ENCODE results near the gene HIGD2A.

HIGD2A gene

DNA sequence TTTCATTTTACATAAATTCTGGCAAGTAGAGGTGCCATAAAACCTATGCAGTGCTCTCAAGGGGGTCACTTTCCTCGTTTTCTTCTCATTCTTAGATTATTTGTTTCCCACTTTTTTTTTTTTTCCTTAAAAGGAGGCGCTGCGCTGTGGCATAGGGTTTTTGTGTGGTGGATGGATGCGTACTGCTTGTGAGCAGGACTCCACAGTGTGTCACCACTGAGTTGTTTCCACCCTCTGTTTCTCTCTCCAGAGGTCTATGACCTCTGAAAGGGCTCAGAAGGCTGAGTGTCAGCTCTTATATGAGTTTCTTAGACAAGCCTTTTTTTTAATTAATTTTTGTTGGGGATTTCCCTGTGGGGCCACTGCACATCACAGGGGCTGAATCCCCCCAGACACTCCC, 41.4 kb downstream of the HIGD2A start:
- TF ChIP-seq, protein P1, sequence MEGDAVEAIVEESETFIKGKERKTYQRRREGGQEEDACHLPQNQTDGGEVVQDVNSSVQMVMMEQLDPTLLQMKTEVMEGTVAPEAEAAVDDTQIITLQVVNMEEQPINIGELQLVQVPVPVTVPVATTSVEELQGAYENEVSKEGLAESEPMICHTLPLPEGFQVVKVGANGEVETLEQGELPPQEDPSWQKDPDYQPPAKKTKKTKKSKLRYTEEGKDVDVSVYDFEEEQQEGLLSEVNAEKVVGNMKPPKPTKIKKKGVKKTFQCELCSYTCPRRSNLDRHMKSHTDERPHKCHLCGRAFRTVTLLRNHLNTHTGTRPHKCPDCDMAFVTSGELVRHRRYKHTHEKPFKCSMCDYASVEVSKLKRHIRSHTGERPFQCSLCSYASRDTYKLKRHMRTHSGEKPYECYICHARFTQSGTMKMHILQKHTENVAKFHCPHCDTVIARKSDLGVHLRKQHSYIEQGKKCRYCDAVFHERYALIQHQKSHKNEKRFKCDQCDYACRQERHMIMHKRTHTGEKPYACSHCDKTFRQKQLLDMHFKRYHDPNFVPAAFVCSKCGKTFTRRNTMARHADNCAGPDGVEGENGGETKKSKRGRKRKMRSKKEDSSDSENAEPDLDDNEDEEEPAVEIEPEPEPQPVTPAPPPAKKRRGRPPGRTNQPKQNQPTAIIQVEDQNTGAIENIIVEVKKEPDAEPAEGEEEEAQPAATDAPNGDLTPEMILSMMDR (conservative IDR thresholded peaks at IDR 0.05) = no peak
- no peak for TF ChIP-seq ZFX (IDR thresholded peaks at IDR 0.05)
- H3K27ac ChIP-seq = no peak overlapping the region

GRCh38 chr5:176432707-176433106, 44.2 kb downstream of the HIGD2A start:
- TF ChIP-seq, protein P1 (conservative IDR thresholded peaks at IDR 0.05) = no peak
- no peak for TF ChIP-seq ZFX (IDR thresholded peaks at IDR 0.05)
- H3K27ac ChIP-seq = no peak overlapping the region

DNA sequence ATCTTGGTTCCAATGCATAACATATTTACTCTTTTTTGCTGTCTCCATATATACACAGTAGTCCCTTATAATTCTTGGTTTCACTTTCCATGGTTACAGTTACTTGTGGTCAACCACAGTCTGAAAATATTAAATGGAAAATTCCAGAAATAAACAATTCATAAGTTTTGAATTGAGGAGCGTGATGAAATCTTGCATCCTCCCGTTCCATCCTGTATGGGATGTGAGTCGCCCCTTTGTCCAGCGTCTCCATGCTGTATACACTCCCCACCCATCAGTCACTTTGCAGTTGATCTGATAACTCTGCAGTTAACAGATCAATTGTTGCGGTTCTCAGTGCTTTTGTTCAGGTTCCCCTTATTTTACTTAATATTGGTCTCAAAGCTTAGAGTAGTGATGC, 48.1 kb downstream of the HIGD2A start:
- no peak overlapping the region for H3K27ac ChIP-seq

GRCh38 chr5:176438959-176439757, 50.6 kb downstream of the HIGD2A start:
- H3K27ac ChIP-seq = no peak overlapping the region
- TF ChIP-seq, protein P1 (conservative IDR thresholded peaks at IDR 0.05) = no peak
- no peak for TF ChIP-seq ZFX (IDR thresholded peaks at IDR 0.05)

More for the DNA sequence above, 48.1 kb downstream of the HIGD2A start:
- TF ChIP-seq ZFX (IDR thresholded peaks at IDR 0.05) = no peak
- TF ChIP-seq, protein P1 (conservative IDR thresholded peaks at IDR 0.05) = no peak
